Stomach (tissue), 9 donors: ENCODE measurements around the gene GALNS. TPM values are rescaled to one million over a fixed set of nuclear protein-coding genes. Genes with fewer than 3 reads are reported as not detected.

Source experiments
- DNase-seq, 2 donors: peaks; one replicate each; pipeline versions ENCODE4 v3.0.0 to v3.0.0-alpha.2; 2013 to 2019
- H3K27ac ChIP-seq, 5 donors: fragments of 200-600 bp in 4 of 5; sonication (generic) in 4 of 5; one replicate each; pipeline ENCODE4 v1.5.1; 2013 to 2019; ENCODE audit warnings: mild to moderate bottlenecking in 1 of 5, moderate library complexity in 1 of 5
- H3K27me3 ChIP-seq, 3 donors: fragments of 200-600 bp; sonication (generic); one replicate each; pipeline ENCODE4 v1.5.1; 2017 to 2019; ENCODE audit warnings: mixed run types in 1 of 3
- H3K36me3 ChIP-seq, 4 donors: fragments of 200-600 bp; sonication (generic); 1 replicate in 3 of 4; 2 replicates in 1 of 4; pipeline ENCODE4 v1.5.1; 2016 to 2019
- H3K4me1 ChIP-seq, 4 donors: fragments of 200-600 bp; sonication (generic); one replicate each; pipeline ENCODE4 v1.5.1; 2016 to 2019
- H3K4me3 ChIP-seq, 4 donors: fragments of 200-600 bp; sonication (generic) in 3 of 4; one replicate each; pipeline ENCODE4 v1.5.1; 2016 to 2019; ENCODE audit warnings: mild to moderate bottlenecking in 1 of 4
- H3K9me3 ChIP-seq, 4 donors: fragments of 200-600 bp; sonication (generic); one replicate each; pipeline ENCODE4 v1.5.1; 2016 to 2019
- CTCF ChIP-seq, 7 experiments: fragments of 450-650 bp in 4 of 7; fragments of 200-600 bp in 3 of 7; sonication (generic) in 3 of 7; IDR thresholded peaks; one replicate each; pipeline ENCODE4 v1.5.1; 2016 to 2019; ENCODE audit warnings: antibody characterized with exemption in 7 of 7, control low read depth in 2 of 7, mild to moderate bottlenecking in 1 of 7
- EP300 ChIP-seq: sonication (generic); formaldehyde crosslinking; IDR thresholded peaks from one replicate; pipeline ENCODE4 v1.6.1; 2017; ENCODE audit warnings: antibody characterized with exemption
- POLR2A ChIP-seq, 4 donors: fragments of 450-650 bp; IDR thresholded peaks; one replicate each; pipeline ENCODE4 v1.6.1; 2016; ENCODE audit warnings: antibody characterized with exemption in 4 of 4, control low read depth in 2 of 4, mild to moderate bottlenecking in 1 of 4, moderate library complexity in 1 of 4
- POLR2AphosphoS5 ChIP-seq, 3 donors: sonication (generic); formaldehyde crosslinking; IDR thresholded peaks; one replicate each; pipeline ENCODE4 v1.6.1; 2016; ENCODE audit warnings: antibody characterized with exemption in 3 of 3
- WGBS, 5 donors: extraction: QIAGEN DNeasy Blood & Tissue Kit in 3 of 5; methylation state at CpG; one replicate each; pipeline versions ENCODE4 v1.1.5 to v1.1.7; 2013 to 2018; 5-methylcytosine and 5-hydroxymethylcytosine counted together
- intact Hi-C: fragments of 100-400 bp; cut with DNase I; formaldehyde crosslinking; loops from one replicate; pipeline ENCODE4 v1.15.1; 2023; ENCODE audit warnings: low total_unique reads
- polyA plus RNA-seq, 3 donors: library from polyadenylated mRNA; stranded (reverse); fragments of 200-250 nt; gene quantifications; one replicate each; pipeline ENCODE4 v1.2.3, GENCODE V29; 2013
- total RNA-seq, 5 donors: library from RNA; depleted of rRNA; stranded (reverse); fragments of >200 nt; gene quantifications; one replicate each; pipeline versions ENCODE4 v1.1.0 to v1.2.3, GENCODE V29; 2014 to 2016
- donor health status: healthy with polysubstance abuse.
- donor health status: Bipolar disorder and iron deficiency.
- donor health status: healthy.

Gene GALNS
- total and polyA plus RNA-seq, 8 donors = 8.6 to 110 (median 28.2) TPM

GRCh38 chr16:88878356-88878755 lies 21.6 kb upstream of the GALNS start:
- WGBS, 5 donors = 92 to 96% (median 94%) methylated on average over 4 to 20 of the region's 20 CpGs
- no peaks in the 10 kb centered on the region for H3K9me3 ChIP-seq
- intact Hi-C loops = no loop called here

GRCh38 chr16:88877564-88878289 lies 21.0 kb upstream of the GALNS start:
- H3K27ac ChIP-seq = no peak overlapping the region
- H3K36me3 ChIP-seq = peaks cover 0 to 35% (median 31%) of the 10 kb centered on the region in 4 donors
- WGBS, 5 donors = 78 to 85% (median 81%) methylated on average over 19 to 20 of the region's 20 CpGs
- no peak for DNase-seq
- H3K27me3 ChIP-seq = peaks cover 0 to 59% (median 10%) of the 10 kb centered on the region in 3 donors
- intact Hi-C loops = no loop called here
- H3K4me3 ChIP-seq = no peak overlapping the region
- H3K9me3 ChIP-seq = no peaks in the 10 kb centered on the region
- TF ChIP-seq CTCF (IDR thresholded peaks at IDR 0.05) = no peak
- H3K4me1 ChIP-seq = peaks cover 9 to 18% (median 16%) of the 10 kb centered on the region in 4 donors

More at GRCh38 chr16:88878356-88878755, 21.6 kb upstream of the GALNS start:
- no peak for DNase-seq
- Histone ChIP-seq H3K4me1 (peaks cover 9 to 18% (median 16%) of the 10 kb centered on the region in 4 donors), H3K27me3 (peaks cover 0 to 54% (median 8%) of the 10 kb centered on the region in 3 donors), H3K27ac (no peak overlapping the region), H3K4me3 (no peak overlapping the region), H3K36me3 (peaks cover 0 to 40% (median 32%) of the 10 kb centered on the region in 4 donors)
- no peak for TF ChIP-seq POLR2A (IDR thresholded peaks at IDR 0.05)
- no peak for TF ChIP-seq EP300
- TF ChIP-seq CTCF (IDR thresholded peaks at IDR 0.05) = no peak
- TF ChIP-seq POLR2AphosphoS5 (IDR thresholded peaks at IDR 0.05) = no peak

GRCh38 chr16:88876942-88877526 lies 20.3 kb upstream of the GALNS start:
- Histone ChIP-seq H3K4me1 (peaks cover 9 to 16% (median 15%) of the 10 kb centered on the region in 4 donors), H3K36me3 (peaks cover 0 to 31% (median 29%) of the 10 kb centered on the region in 4 donors), H3K27ac (no peak overlapping the region), H3K27me3 (peaks cover 0 to 60% (median 16%) of the 10 kb centered on the region in 3 donors), H3K4me3 (no peak overlapping the region), H3K9me3 (no peaks in the 10 kb centered on the region)
- WGBS, 5 donors = 86 to 89% (median 88%) methylated on average over 26 to 33 of the region's 33 CpGs
- TF ChIP-seq EP300 (no peak), POLR2A (IDR thresholded peaks at IDR 0.05) (no peak), CTCF (IDR thresholded peaks at IDR 0.05) (no peak)
- intact Hi-C loops = no loop called here
- no peak for DNase-seq

- 91 to 94% (median 92%) methylated on average over 22 of the region's 22 CpGs for WGBS, 5 donors
- TF ChIP-seq CTCF (IDR thresholded peaks at IDR 0.05) = no peak
- no peak for TF ChIP-seq POLR2AphosphoS5 (IDR thresholded peaks at IDR 0.05)
- TF ChIP-seq POLR2A (IDR thresholded peaks at IDR 0.05) = no peak
- TF ChIP-seq EP300 = no peak
- H3K27ac ChIP-seq = no peak overlapping the region
- DNase-seq = no peak
- H3K9me3 ChIP-seq = no peaks in the 10 kb centered on the region
- intact Hi-C loops = no loop called here
- peaks cover 0 to 31% (median 26%) of the 10 kb centered on the region in 4 donors for H3K36me3 ChIP-seq
- no peak overlapping the region for H3K4me3 ChIP-seq
- peaks cover 0 to 60% (median 28%) of the 10 kb centered on the region in 3 donors for H3K27me3 ChIP-seq
- H3K4me1 ChIP-seq = peaks cover 3 to 13% (median 7%) of the 10 kb centered on the region in 4 donors
Measured at GRCh38 chr16:88875703-88876234, 19.0 kb upstream of the GALNS start.
